Measurements from ENCODE around the gene INF2.

The INF2 gene

DNA sequence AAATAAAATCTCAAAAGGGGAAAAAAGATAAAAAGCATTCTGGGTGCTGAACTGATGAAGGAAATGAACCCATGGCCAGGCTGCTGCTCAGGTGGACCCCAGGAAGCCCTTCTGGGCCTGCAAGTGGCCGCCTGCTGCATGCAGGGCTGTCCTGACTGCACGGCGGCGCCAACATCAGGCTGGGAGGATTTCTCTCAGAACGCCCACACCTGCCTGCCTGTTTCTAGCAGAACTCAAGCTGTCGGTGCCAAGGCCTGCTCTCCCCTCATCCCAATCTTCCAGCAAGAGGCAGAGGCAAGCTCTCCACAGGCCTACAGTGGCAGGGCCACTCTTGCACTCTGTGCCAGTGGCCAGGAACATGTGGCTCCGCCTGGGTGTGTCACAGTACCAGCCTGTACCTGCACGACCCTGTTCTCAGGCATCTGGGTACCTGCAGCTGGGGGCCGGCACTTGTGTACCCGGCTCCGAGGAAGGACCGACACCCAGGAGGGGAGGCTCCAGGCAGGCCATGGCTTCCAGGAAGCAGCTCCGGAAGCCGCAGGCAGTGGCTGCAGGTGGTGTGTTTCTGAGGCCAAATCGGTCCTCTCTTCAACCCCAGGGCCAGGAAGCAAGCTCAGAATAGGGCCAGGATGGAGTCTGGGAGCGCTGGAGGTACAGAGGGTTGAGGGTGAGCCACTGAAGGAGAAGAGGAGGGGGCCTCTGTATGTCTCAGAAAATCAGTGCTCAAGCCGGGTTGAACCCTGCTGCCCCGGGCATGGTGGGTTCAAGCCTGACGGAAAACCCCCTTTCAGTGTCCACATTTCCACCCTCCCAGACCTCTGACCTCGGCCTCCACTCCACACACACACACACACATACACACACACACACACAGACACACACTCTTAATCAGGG is 2.5 kb upstream of the INF2 start:
- no peak for TF ChIP-seq ZNF274 (IDR thresholded peaks at IDR 0.05; ENCODE audit: low read depth, low read length)
- H3K4me3 ChIP-seq (ENCODE audit: low read length), result no peak overlapping the region

- H3K4me3 ChIP-seq (ENCODE audit: low read length), result no peak overlapping the region
- TF ChIP-seq ZNF274 (IDR thresholded peaks at IDR 0.05; ENCODE audit: low read depth, low read length), result no peak
Measured at GRCh38 chr14:104687601-104688504, 1.6 kb upstream of the INF2 start.

- TF ChIP-seq ZNF274 (IDR thresholded peaks at IDR 0.05; ENCODE audit: low read depth, low read length), result no peak
- H3K4me3 ChIP-seq (ENCODE audit: low read length), result no peak overlapping the region
Measured at GRCh38 chr14:104688505-104689108, 811 bp upstream of the INF2 start.

DNA sequence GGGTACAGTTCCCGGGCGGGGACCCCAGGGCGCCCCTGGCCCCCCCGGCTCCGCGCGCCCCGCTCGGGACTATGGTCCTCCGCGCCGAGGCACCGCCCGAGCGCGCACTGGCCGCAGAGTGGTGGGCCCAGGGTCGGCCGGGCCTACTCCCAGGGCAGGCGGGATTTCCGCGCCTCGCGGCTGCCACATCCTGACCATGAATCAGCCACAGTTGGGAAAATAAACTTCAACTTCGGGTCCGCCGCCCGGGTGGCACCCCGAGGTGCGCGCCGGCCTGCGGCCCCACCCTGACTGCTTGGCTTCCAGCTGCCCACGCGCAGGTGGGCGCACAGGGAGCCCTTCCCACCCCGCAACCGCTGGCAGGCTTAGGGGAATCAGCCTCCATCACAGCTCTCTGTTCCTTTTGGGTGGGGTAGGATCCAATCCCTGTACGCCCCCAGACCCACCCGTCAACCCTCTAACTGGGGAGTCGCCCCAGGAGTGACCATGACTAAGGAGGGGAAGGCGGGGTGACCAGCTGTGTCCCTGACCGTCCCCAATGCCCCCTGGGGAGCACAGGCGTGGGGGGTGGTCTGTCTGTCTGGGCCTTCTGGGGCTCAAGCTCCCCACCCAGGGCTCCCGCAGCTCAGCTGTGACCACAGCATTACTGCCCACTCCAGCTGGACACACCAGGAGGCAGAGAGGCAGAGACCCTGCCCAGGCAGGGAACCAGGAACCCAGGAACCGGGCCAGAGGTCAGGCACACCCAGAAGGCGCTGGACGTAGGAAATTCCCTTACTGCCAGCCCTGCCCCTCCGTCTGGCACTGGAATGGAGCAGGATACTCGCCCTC is 678 bp downstream of the INF2 start:
- H3K4me3 ChIP-seq (ENCODE audit: low read length), result peak overlapping the region; percentile 74
- no peak for TF ChIP-seq ZNF274 (IDR thresholded peaks at IDR 0.05; ENCODE audit: low read depth, low read length)

- TF ChIP-seq ZNF274 (IDR thresholded peaks at IDR 0.05; ENCODE audit: low read depth, low read length), result no peak
- peak overlapping the region; percentile 74; the same call in 1 of the 2 replicates for H3K4me3 ChIP-seq (ENCODE audit: low read length)
Measured at GRCh38 chr14:104690861-104691455, 1.5 kb downstream of the INF2 start.

DNA sequence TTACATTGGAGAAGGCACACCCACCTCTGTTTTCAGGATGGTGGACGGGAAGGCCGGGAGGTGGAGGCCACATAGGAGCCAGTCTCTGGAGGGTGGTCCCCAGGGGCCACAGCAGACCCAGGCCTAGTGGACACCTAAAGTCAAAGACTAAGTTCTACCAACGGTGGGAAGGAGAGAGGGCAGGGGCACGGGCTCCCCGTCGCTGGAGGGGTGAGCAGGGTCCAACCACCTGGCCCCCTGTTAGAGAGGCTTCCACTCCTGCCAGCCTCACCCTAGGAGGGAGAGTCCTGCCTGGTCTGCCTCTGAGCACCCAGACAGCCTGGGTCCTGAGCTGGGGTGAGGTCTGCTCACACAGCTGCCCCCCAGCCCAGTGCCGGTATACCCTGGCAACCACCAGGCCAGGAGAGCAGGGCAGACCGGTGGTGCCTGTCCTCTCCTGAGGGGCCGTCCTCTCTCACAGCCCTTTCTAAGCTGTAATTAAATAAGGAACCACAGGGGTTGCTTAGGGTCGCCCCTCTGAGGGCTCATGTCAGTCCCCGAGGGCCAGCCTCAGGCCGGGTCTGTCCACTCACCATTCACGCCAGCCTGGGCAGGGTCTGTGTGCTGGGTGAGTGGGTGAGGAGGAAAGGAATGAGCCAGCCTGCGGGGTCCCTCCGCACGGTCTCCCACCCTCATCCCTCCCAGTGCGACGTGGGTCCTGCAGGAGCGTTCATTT is 2.3 kb downstream of the INF2 start:
- H3K4me3 ChIP-seq (ENCODE audit: low read length), result no peak overlapping the region
- no peak for TF ChIP-seq ZNF274 (IDR thresholded peaks at IDR 0.05; ENCODE audit: low read depth, low read length)

DNA sequence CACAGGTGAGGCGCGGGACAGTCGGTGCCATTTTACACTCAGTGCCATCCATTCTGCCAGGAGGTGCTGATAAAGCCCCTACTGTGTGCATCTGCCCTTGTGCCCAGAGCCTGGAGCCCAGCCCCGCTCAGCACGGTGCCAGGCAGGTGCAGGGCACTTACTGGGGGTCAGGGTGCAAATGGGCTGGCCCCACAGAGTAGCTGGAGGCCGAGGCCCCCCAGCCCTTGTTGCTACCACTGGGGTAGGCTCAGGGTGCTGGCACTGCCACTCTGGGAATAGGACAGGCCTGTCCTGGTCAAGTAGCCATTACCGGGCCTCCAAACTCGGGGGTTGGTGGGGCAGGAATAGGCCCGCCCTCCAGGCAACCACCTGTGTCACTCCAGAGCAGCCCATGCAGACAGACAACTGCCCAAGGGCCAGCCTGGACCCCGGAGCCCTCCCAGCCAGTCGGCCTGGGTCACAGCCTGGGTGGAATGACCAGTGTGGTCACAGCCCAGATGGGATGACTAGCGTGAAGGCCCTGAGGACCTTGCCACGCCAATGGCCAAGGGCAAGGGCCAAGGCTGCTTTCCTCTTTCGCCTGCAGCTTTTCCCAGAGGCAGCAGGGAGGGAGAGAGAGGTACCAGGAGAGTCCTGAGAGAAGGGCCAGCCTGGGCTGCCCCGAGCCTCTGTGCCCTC is 3.0 kb downstream of the INF2 start:
- no peak overlapping the region for H3K4me3 ChIP-seq (ENCODE audit: low read length)
- TF ChIP-seq ZNF274 (IDR thresholded peaks at IDR 0.05; ENCODE audit: low read depth, low read length), result no peak

DNA sequence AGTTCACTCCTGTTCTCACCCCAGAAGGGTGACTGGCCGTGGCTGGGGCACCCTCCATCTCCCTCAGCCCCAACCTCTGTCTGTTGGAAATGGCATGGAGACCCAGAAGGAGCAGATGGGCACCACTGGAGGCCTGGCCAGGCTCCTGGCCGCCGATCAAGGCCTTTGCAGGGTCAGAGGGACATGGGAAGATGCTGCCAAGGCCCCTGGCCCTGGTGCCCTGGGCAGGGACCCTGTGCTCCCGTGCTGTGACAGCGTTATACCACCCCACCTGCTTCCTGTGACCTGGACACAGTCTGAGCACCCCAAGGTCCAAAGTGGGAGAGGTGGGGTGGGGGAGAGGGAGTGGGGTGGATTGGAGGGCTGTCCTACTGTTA is 3.5 kb downstream of the INF2 start:
- no peak for TF ChIP-seq ZNF274 (IDR thresholded peaks at IDR 0.05; ENCODE audit: low read depth, low read length)
- no peak overlapping the region for H3K4me3 ChIP-seq (ENCODE audit: low read length)

DNA sequence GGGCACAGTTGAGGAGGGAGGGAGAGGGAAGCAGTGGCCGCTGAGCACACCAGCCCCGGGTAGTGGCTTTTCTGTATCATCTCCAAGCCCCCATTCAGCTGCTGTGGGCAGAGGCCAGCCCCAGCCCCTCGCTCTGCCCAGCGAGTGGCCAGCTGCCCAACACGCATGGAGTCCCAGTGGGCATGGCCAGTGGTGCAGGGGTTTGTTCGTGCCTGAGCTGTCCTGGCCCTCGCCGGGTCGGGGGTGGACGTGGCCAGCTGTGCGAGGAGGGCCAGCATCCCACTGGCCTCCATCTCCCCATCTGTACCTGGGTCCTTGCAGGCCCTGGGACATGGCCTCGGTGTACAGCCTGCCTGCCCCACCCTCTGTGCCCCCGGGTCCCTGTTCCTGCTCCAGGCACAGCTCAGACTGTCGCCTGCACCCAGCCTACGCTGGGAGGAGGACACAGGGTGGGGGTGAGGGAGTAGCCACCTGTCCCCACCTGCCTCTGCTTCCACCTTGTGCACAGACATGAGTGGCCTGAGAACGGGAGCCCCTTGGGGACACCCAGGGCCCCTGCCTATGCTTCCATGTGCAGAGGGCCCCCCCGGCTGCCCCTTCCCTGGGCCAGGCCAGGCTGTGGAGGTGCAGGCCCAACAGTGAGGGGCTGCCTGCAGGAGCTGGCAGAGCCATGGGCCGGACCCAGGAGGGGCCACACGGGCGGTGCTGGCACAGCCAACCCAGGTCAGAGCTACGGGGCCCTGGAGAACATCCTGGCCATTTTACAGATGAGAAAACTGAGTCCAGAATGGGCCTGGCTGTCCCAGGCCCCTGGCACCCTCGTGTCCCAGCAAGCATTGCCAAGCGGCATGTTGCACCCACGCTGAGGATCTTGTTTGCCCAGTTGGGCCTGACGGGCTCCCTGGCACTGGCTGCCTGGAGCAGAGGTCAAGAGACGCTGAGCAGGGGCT is 4.3 kb downstream of the INF2 start:
- no peak overlapping the region for H3K4me3 ChIP-seq (ENCODE audit: low read length)
- TF ChIP-seq ZNF274 (IDR thresholded peaks at IDR 0.05; ENCODE audit: low read depth, low read length), result no peak

- no peak for TF ChIP-seq ZNF274 (IDR thresholded peaks at IDR 0.05; ENCODE audit: low read depth, low read length)
- no peak overlapping the region for H3K4me3 ChIP-seq (ENCODE audit: low read length)
Measured at GRCh38 chr14:104694475-104694950, 5.1 kb downstream of the INF2 start.
